T-helper 9 cell (primary cell): ENCODE measurements around the gene RNPC3.

Experiments
- DNase-seq: peaks from one replicate; pipeline ENCODE4 v3.0.0-alpha.2; 2020
- total RNA-seq, 2 donors: gene quantifications; one replicate each; lab custom pipeline; 2026; lab: John Stamatoyannopoulos, UW

RNPC3 gene
- 36.0 to 40.3 reads per million in 2 donors for total RNA-seq

GRCh38 chr1:103525607-103526507 lies at the start of gene RNPC3:
RNPC3 (plus strand) TSS chr1:103525699; CDS start chr1:103526071, 372 bp downstream.
- DNase-seq = peak; percentile 87

GRCh38 chr1:103477101-103477500 lies 48.4 kb upstream of the RNPC3 start:
- DNase-seq = no peak

GRCh38 chr1:103489935-103490334 lies 35.6 kb upstream of the RNPC3 start:
- no peak for DNase-seq

GRCh38 chr1:103492003-103492625 lies 33.4 kb upstream of the RNPC3 start:
- no peak for DNase-seq

- no peak for DNase-seq
Observed at GRCh38 chr1:103496014-103496635, 29.4 kb upstream of the RNPC3 start.

- no peak for DNase-seq
Observed at GRCh38 chr1:103497404-103497803, 28.1 kb upstream of the RNPC3 start.

GRCh38 chr1:103509250-103509649 lies 16.2 kb upstream of the RNPC3 start:
- DNase-seq = no peak

- no peak for DNase-seq
Observed at GRCh38 chr1:103513711-103514110, 11.8 kb upstream of the RNPC3 start.

- DNase-seq = no peak
Observed at GRCh38 chr1:103514920-103515503, 10.5 kb upstream of the RNPC3 start.

- DNase-seq = no peak
Observed at GRCh38 chr1:103516283-103516682, 9.2 kb upstream of the RNPC3 start.

GRCh38 chr1:103516693-103517092 lies 8.8 kb upstream of the RNPC3 start:
- DNase-seq = no peak

GRCh38 chr1:103517380-103518047 lies 8.0 kb upstream of the RNPC3 start:
- DNase-seq = no peak

- no peak for DNase-seq
Observed at GRCh38 chr1:103520822-103521221, 4.7 kb upstream of the RNPC3 start.

- DNase-seq = no peak
Observed at GRCh38 chr1:103523346-103523745, 2.2 kb upstream of the RNPC3 start.

- no peak for DNase-seq
Observed at GRCh38 chr1:103525114-103525606, 339 bp upstream of the RNPC3 start.

- DNase-seq = no peak
Observed at GRCh38 chr1:103527331-103527730, 1.8 kb downstream of the RNPC3 start.

GRCh38 chr1:103529746-103530145 lies 4.2 kb downstream of the RNPC3 start:
- no peak for DNase-seq

- DNase-seq = no peak
Observed at GRCh38 chr1:103538226-103538625, 12.7 kb downstream of the RNPC3 start.

- no peak for DNase-seq
Observed at GRCh38 chr1:103541431-103541830, 15.9 kb downstream of the RNPC3 start.

GRCh38 chr1:103546496-103546895 lies 21.0 kb downstream of the RNPC3 start:
- DNase-seq = no peak

- no peak for DNase-seq
Observed at GRCh38 chr1:103547840-103548239, 22.3 kb downstream of the RNPC3 start.

- DNase-seq = no peak
Observed at GRCh38 chr1:103560427-103560826, 34.9 kb downstream of the RNPC3 start.
